TTC549 (cell line): Measurements from ENCODE around the gene PRKAG1.

Experiments
- FAIRE-seq: peaks from 2 replicates; lab custom pipeline; 2012; peaks lifted over from hg19 to GRCh38; lab: Jason Lieb, UNC

PRKAG1 gene

GRCh38 chr12:49010092-49010668 is 8.4 kb downstream of the PRKAG1 start:
- no peak for FAIRE-seq

- FAIRE-seq = no peak
Measured at GRCh38 chr12:49008943-49009342, 9.6 kb downstream of the PRKAG1 start.

GRCh38 chr12:49000346-49000745 is 18.2 kb downstream of the PRKAG1 start:
- FAIRE-seq = no peak

GRCh38 chr12:48999371-49000131 is 19.0 kb downstream of the PRKAG1 start, which contains the start of gene DDN:
DDN (minus strand) TSS chr12:48999375; CDS start chr12:48999287, 88 bp downstream.
- FAIRE-seq = no peak

GRCh38 chr12:48998497-48999353 is 19.9 kb downstream of the PRKAG1 start:
- FAIRE-seq = no peak

GRCh38 chr12:48997719-48998496 is 20.7 kb downstream of the PRKAG1 start:
- no peak for FAIRE-seq

GRCh38 chr12:48996794-48997718 is 21.5 kb downstream of the PRKAG1 start:
- FAIRE-seq = no peak

GRCh38 chr12:48995086-48995879 is 23.3 kb downstream of the PRKAG1 start:
- no peak for FAIRE-seq

GRCh38 chr12:48994224-48995085 is 24.1 kb downstream of the PRKAG1 start:
- FAIRE-seq = no peak

- FAIRE-seq = no peak
Measured at GRCh38 chr12:48993787-48994186, 24.8 kb downstream of the PRKAG1 start.

- no peak for FAIRE-seq
Measured at GRCh38 chr12:48991247-48992050, 27.1 kb downstream of the PRKAG1 start.

- no peak for FAIRE-seq
Measured at GRCh38 chr12:48990552-48990951, 28.0 kb downstream of the PRKAG1 start.

GRCh38 chr12:48988030-48988649 is 30.4 kb downstream of the PRKAG1 start:
- FAIRE-seq = no peak

- no peak for FAIRE-seq
Measured at GRCh38 chr12:48986720-48987291, 31.8 kb downstream of the PRKAG1 start.

GRCh38 chr12:48985901-48986300 is 32.7 kb downstream of the PRKAG1 start:
- no peak for FAIRE-seq

GRCh38 chr12:48985475-48985897 is 33.1 kb downstream of the PRKAG1 start:
- no peak for FAIRE-seq

GRCh38 chr12:48982397-48983080 is 36.0 kb downstream of the PRKAG1 start:
- FAIRE-seq = no peak
